GM21423 (cell line): ENCODE measurements around the gene APBB1.

Experiments used
- ATAC-seq: cut with Tn5 transposase; IDR thresholded peaks from one replicate; pipeline ENCODE4 v1.9.1; 2021; ENCODE audit warnings: mild to moderate bottlenecking, moderate library complexity; ENCODE audit not compliant: unreplicated experiment

Gene APBB1

DNA sequence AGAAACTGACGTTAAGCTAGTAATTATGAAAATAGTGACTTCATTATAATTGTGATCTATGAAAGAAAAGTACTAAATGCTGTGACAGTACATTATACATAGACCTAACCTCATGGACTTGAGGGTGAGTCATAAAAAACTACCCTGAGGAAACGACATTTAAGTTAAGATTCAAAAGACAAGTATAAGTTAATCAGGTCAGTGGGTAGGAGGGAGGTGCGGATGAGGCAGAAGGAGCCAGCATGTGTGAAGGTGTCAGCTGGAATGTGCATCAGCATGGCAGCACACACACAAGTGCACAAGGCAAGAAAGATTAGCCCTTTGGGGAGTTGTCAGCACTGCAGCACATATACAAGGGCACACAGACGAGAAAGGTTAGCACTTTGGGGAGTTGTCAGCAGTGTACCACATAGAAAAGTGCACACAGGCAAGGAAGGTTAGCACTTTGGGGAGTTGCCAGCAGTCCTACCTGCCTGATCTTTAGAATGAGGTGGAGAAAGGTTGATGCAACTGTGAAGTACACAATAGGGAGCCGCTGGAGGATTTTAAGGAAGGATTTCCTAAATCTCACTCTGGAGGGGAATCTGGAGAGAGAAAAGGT is 67.0 kb downstream of the APBB1 start:
- ATAC-seq = no peak

DNA sequence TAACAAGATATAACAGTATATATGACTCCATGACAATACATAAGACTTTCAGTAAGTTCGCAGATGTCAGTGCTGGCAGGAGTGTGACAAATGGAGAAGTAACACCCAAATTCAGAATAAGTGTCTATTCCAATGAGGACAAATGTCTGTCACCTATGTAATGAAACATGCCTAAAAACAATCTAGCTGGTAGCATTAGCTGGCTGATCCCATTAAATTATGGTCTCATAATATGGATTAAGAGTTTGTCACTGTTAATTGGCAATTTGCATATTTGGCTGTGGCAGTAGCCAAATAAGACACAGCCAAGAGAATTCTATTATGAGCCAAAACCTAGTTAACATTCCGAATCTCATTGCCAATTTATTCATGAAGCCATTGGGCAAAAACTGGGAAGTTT is 68.4 kb downstream of the APBB1 start:
- no peak for ATAC-seq

DNA sequence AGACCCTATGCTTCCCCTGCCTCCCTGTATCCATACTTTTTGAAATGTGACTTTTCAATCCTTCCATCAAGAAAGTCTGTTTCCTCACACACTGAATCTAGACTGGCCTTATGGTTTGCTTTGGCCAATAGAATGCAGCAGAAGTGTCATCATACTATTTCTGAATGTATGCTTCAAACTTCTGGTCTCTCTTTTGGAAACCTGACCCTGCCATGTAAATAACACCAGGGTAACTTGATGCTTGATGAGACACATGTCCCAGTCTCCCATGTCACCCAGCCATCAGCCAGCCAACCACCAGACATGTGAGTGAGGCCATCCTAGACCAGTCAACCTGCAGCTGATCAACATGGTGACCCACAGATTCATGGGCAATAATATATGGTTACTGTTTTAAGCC is 68.9 kb downstream of the APBB1 start:
- ATAC-seq = no peak

DNA sequence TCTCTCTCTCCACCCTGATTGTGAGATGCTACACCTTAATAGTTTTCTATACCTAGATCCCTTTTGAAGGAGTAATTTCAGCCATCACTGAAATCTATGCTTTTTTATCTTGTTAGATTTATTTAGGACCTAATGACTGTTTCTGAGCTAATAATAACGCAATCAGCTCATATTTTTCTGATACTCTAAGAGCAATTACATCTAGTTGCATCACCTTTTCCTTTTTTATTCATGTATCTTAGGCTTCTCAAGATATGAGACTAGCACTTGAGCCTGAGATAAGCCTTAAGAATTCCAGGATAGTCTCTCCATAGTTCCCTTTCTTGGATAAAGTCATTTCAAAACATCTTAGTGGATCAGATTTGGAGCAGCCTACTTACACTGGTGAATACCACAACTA is 73.5 kb downstream of the APBB1 start:
- ATAC-seq = no peak
